Natural killer cell (primary cell): ENCODE data around the gene TP53BP2. TPM values are rescaled to one million over a fixed set of nuclear protein-coding genes. Genes with fewer than 3 reads are reported as not detected.

Experiments
- ATAC-seq, 3 donors: fragments of 150-1000 bp in 2 of 3; fragments of 200-7000 bp in 1 of 3; cut with Tn5 transposase; 1 replicate in 1 of 3; 2 replicates in 2 of 3; pipeline ENCODE4 v1.10.0; 2021; ENCODE audit warnings: mild to moderate bottlenecking in 2 of 3, moderate library complexity in 2 of 3
- DNase-seq, 2 donors: peaks; one replicate each; pipeline versions ENCODE4 v3.0.0 to v3.0.0-alpha.2; 2013 to 2021; ENCODE audit warnings: mixed read lengths in 1 of 2
- H3K27ac ChIP-seq: one replicate; pipeline ENCODE4 v1.5.1; 2013; ENCODE audit warnings: mild to moderate bottlenecking, low read length
- H3K27me3 ChIP-seq: one replicate; pipeline ENCODE4 v1.6.1; 2013; ENCODE audit warnings: low read length; ENCODE audit not compliant: control insufficient read depth, insufficient read depth
- H3K36me3 ChIP-seq: one replicate; pipeline ENCODE4 v1.6.1; 2013; ENCODE audit warnings: low read length; ENCODE audit not compliant: control insufficient read depth, insufficient read depth
- H3K4me1 ChIP-seq: one replicate; pipeline ENCODE4 v1.6.1; 2013; ENCODE audit warnings: low read length; ENCODE audit not compliant: control insufficient read depth, insufficient read depth
- H3K4me3 ChIP-seq: one replicate; pipeline ENCODE4 v1.5.1; 2013; ENCODE audit warnings: low read length
- H3K9me3 ChIP-seq: one replicate; pipeline ENCODE4 v1.6.1; 2013; ENCODE audit warnings: low read length; ENCODE audit not compliant: control insufficient read depth, insufficient read depth
- H3K27ac Mint-ChIP-seq, 2 donors: one replicate each; pipeline ENCODE4 v1.8.0; 2022; ENCODE audit warnings: mild to moderate bottlenecking in 2 of 2, mixed read lengths in 2 of 2, moderate library complexity in 1 of 2
- H3K27me3 Mint-ChIP-seq, 2 donors: one replicate each; pipeline ENCODE4 v1.8.0; 2022; ENCODE audit warnings: low read depth in 2 of 2, mixed read lengths in 2 of 2
- H3K36me3 Mint-ChIP-seq: one replicate; pipeline ENCODE4 v1.8.0; 2022; ENCODE audit warnings: mixed read lengths
- H3K4me1 Mint-ChIP-seq, 2 donors: one replicate each; pipeline ENCODE4 v1.8.0; 2022; ENCODE audit warnings: mixed read lengths in 2 of 2
- H3K4me3 Mint-ChIP-seq: one replicate; pipeline ENCODE4 v1.8.0; 2022; ENCODE audit warnings: mild to moderate bottlenecking, moderate library complexity, mixed read lengths
- H3K9me3 Mint-ChIP-seq, 2 donors: one replicate each; pipeline ENCODE4 v1.8.0; 2022; ENCODE audit warnings: mixed read lengths in 2 of 2
- CTCF ChIP-seq: fragments of 200-600 bp; IDR thresholded peaks from one replicate; pipeline ENCODE4 v1.8.0; 2022; ENCODE audit warnings: antibody characterized with exemption
- whole genome bisulfite sequencing: methylation state at CpG from one replicate; pipeline ENCODE4 v1.1.7; 2013; ENCODE audit warnings: missing lambda C conversion rate; ENCODE audit not compliant: insufficient coverage; 5-methylcytosine and 5-hydroxymethylcytosine counted together
- intact Hi-C: fragments of 100-400 bp; cut with micrococcal nuclease; formaldehyde crosslinking; loops from one replicate; pipeline ENCODE4 v1.14.2; 2022
- total RNA-seq, 4 donors: library from RNA; stranded (reverse); fragments of 120-200 nt in 1 of 4; gene quantifications; one replicate each; pipeline versions ENCODE4 v1.2.3 to v1.2.4, GENCODE V29; 2013 to 2022

The TP53BP2 gene
- total RNA-seq, 3 donors from 2014 or later (not counting 1 experiment from before 2014, with no cell fraction given) = 69.7 to 93.7 (median 78.8) TPM

- Histone ChIP-seq H3K4me1 (peaks cover 19% of the 10 kb centered on the region), H3K36me3 (no peaks in the 10 kb centered on the region), H3K27me3 (no peaks in the 10 kb centered on the region), H3K9me3 (no peaks in the 10 kb centered on the region), H3K4me3 (no peak overlapping the region), H3K27ac (no peak overlapping the region)
- DNase-seq = no peak
- H3K27ac Mint-ChIP-seq = no peak overlapping the region
- H3K4me1 Mint-ChIP-seq = peaks cover 45 to 48% of the 10 kb centered on the region in 2 donors
- TF ChIP-seq CTCF = no peak
- no peaks in the 10 kb centered on the region for H3K9me3 Mint-ChIP-seq
- no peaks in the 10 kb centered on the region for H3K27me3 Mint-ChIP-seq
- no peaks in the 10 kb centered on the region for H3K36me3 Mint-ChIP-seq
- no peak for ATAC-seq
- no peak overlapping the region for H3K4me3 Mint-ChIP-seq
- intact Hi-C loops = no loop called here
Measured at GRCh38 chr1:223840254-223840653, 5.5 kb downstream of the TP53BP2 start.

GRCh38 chr1:223838125-223838854, 7.5 kb downstream of the TP53BP2 start:
- no peak for TF ChIP-seq CTCF
- DNase-seq (no peak), ATAC-seq (no peak)
- Histone ChIP-seq H3K27me3 (no peaks in the 10 kb centered on the region), H3K4me3 (no peak overlapping the region), H3K9me3 (no peaks in the 10 kb centered on the region), H3K27ac (no peak overlapping the region), H3K4me1 (peaks cover 12% of the 10 kb centered on the region), H3K36me3 (no peaks in the 10 kb centered on the region)
- H3K4me1 Mint-ChIP-seq = peaks cover 30 to 32% of the 10 kb centered on the region in 2 donors
- no peaks in the 10 kb centered on the region for H3K9me3 Mint-ChIP-seq
- H3K4me3 Mint-ChIP-seq = no peak overlapping the region
- H3K27me3 Mint-ChIP-seq = no peaks in the 10 kb centered on the region
- WGBS = 93% methylated on average over 3 of the region's 5 CpGs
- H3K36me3 Mint-ChIP-seq = no peaks in the 10 kb centered on the region
- peak overlapping the region in 1 of 2 donors; percentile 7 for H3K27ac Mint-ChIP-seq
- intact Hi-C loops = no loop called here

GRCh38 chr1:223837687-223838086, 8.1 kb downstream of the TP53BP2 start:
- DNase-seq = no peak
- Mint-ChIP-seq H3K4me1 (peaks cover 27 to 31% of the 10 kb centered on the region in 2 donors), H3K36me3 (no peaks in the 10 kb centered on the region), H3K4me3 (no peak overlapping the region), H3K27me3 (no peaks in the 10 kb centered on the region), H3K27ac (peak overlapping the region in 1 of 2 donors; percentile 7), H3K9me3 (no peaks in the 10 kb centered on the region)
- no peak overlapping the region for H3K27ac ChIP-seq
- H3K4me1 ChIP-seq = peaks cover 14% of the 10 kb centered on the region
- no peak for ATAC-seq
- H3K36me3 ChIP-seq = no peaks in the 10 kb centered on the region
- no peaks in the 10 kb centered on the region for H3K9me3 ChIP-seq
- H3K27me3 ChIP-seq = no peaks in the 10 kb centered on the region
- H3K4me3 ChIP-seq = no peak overlapping the region
- TF ChIP-seq CTCF = no peak
- intact Hi-C loops = no loop called here
- WGBS = 62% methylated on average over 10 of the region's 10 CpGs

GRCh38 chr1:223837206-223837605, 8.5 kb downstream of the TP53BP2 start:
- no peak for TF ChIP-seq CTCF
- DNase-seq (no peak), ATAC-seq (no peak)
- peak overlapping the region in 1 of 2 donors; percentile 7 for H3K27ac Mint-ChIP-seq
- no peak overlapping the region for H3K4me3 Mint-ChIP-seq
- H3K9me3 ChIP-seq = no peaks in the 10 kb centered on the region
- no peaks in the 10 kb centered on the region for H3K27me3 ChIP-seq
- 86% methylated on average over 1 of the region's 1 CpG for WGBS
- H3K9me3 Mint-ChIP-seq = no peaks in the 10 kb centered on the region
- H3K4me1 ChIP-seq = peaks cover 17% of the 10 kb centered on the region
- no peaks in the 10 kb centered on the region for H3K36me3 ChIP-seq
- intact Hi-C loops = no loop called here
- no peaks in the 10 kb centered on the region for H3K27me3 Mint-ChIP-seq
- H3K4me3 ChIP-seq = no peak overlapping the region
- H3K36me3 Mint-ChIP-seq = no peaks in the 10 kb centered on the region
- H3K4me1 Mint-ChIP-seq = peaks cover 25 to 33% of the 10 kb centered on the region in 2 donors
- no peak overlapping the region for H3K27ac ChIP-seq
